Effector memory CD4-positive, alpha-beta T cell (primary cell): ENCODE results near the gene ITGA6.

ENCODE experiments used
- DNase-seq, 3 donors: peaks; one replicate each; pipeline ENCODE4 v3.0.0-alpha.2; 2020
- H3K27ac ChIP-seq: 2 replicates; pipeline ENCODE4 v1.7.0; 2013; ENCODE audit warnings: mild to moderate bottlenecking, low read length, moderate library complexity; ENCODE audit not compliant: insufficient read depth, poor library complexity, severe bottlenecking
- H3K27me3 ChIP-seq: replicated peaks from 2 replicates; pipeline ENCODE4 v1.7.0; 2013; ENCODE audit warnings: mild to moderate bottlenecking, low read length; ENCODE audit not compliant: insufficient read depth, control insufficient read depth, poor library complexity, severe bottlenecking
- H3K36me3 ChIP-seq: 2 replicates; pipeline ENCODE4 v1.7.0; 2013; ENCODE audit warnings: mild to moderate bottlenecking, low read length, moderate library complexity; ENCODE audit not compliant: control insufficient read depth, insufficient read depth
- H3K4me1 ChIP-seq: 2 replicates; pipeline ENCODE4 v1.7.0; 2013; ENCODE audit warnings: low read length, mild to moderate bottlenecking; ENCODE audit not compliant: control insufficient read depth, insufficient read depth, poor library complexity, severe bottlenecking
- H3K4me3 ChIP-seq: 2 replicates; pipeline ENCODE4 v1.7.0; 2013; ENCODE audit warnings: low read length, low read depth, mild to moderate bottlenecking; ENCODE audit not compliant: insufficient read depth, poor library complexity, severe bottlenecking
- H3K9me3 ChIP-seq: 2 replicates; pipeline ENCODE4 v1.7.0; 2013; ENCODE audit warnings: mild to moderate bottlenecking, low read length, moderate library complexity; ENCODE audit not compliant: control insufficient read depth

The ITGA6 gene

GRCh38 chr2:172480301-172481218, 53.2 kb downstream of the ITGA6 start:
- Histone ChIP-seq H3K9me3 (no peaks in the 10 kb centered on the region), H3K36me3 (peaks cover 66% of the 10 kb centered on the region), H3K4me3 (no peak overlapping the region), H3K27ac (no peak overlapping the region), H3K27me3 (no peaks in the 10 kb centered on the region), H3K4me1 (no peaks in the 10 kb centered on the region)
- DNase-seq: no peak

GRCh38 chr2:172481507-172482262, 54.3 kb downstream of the ITGA6 start:
- Histone ChIP-seq H3K4me3 (no peak overlapping the region), H3K27me3 (no peaks in the 10 kb centered on the region), H3K4me1 (no peaks in the 10 kb centered on the region), H3K27ac (no peak overlapping the region), H3K9me3 (no peaks in the 10 kb centered on the region), H3K36me3 (peaks cover 67% of the 10 kb centered on the region)
- DNase-seq: no peak

- no peak overlapping the region for H3K4me3 ChIP-seq
- no peak for DNase-seq
- H3K27ac ChIP-seq: no peak overlapping the region
- no peaks in the 10 kb centered on the region for H3K9me3 ChIP-seq
- no peaks in the 10 kb centered on the region for H3K4me1 ChIP-seq
- H3K36me3 ChIP-seq: peaks cover 74% of the 10 kb centered on the region
- no peaks in the 10 kb centered on the region for H3K27me3 ChIP-seq
Measured at GRCh38 chr2:172484253-172484652, 56.9 kb downstream of the ITGA6 start.

- Histone ChIP-seq H3K36me3 (peaks cover 74% of the 10 kb centered on the region), H3K4me3 (no peak overlapping the region), H3K27me3 (no peaks in the 10 kb centered on the region), H3K4me1 (no peaks in the 10 kb centered on the region), H3K27ac (no peak overlapping the region), H3K9me3 (no peaks in the 10 kb centered on the region)
- DNase-seq: no peak
Measured at GRCh38 chr2:172484706-172485105, 57.3 kb downstream of the ITGA6 start.

GRCh38 chr2:172488556-172488955, 61.2 kb downstream of the ITGA6 start:
- no peak overlapping the region for H3K4me3 ChIP-seq
- no peak for DNase-seq
- no peak overlapping the region for H3K27ac ChIP-seq
- H3K9me3 ChIP-seq: no peaks in the 10 kb centered on the region
- peaks cover 84% of the 10 kb centered on the region for H3K36me3 ChIP-seq
- H3K4me1 ChIP-seq: no peaks in the 10 kb centered on the region
- H3K27me3 ChIP-seq: no peaks in the 10 kb centered on the region

GRCh38 chr2:172489681-172490080, 62.3 kb downstream of the ITGA6 start:
- H3K27me3 ChIP-seq: no peaks in the 10 kb centered on the region
- H3K27ac ChIP-seq: no peak overlapping the region
- H3K4me1 ChIP-seq: peaks cover 5% of the 10 kb centered on the region
- H3K9me3 ChIP-seq: no peaks in the 10 kb centered on the region
- H3K36me3 ChIP-seq: peaks cover 83% of the 10 kb centered on the region
- no peak overlapping the region for H3K4me3 ChIP-seq
- DNase-seq: no peak

- Histone ChIP-seq H3K4me3 (peak overlapping the region; percentile 11), H3K27me3 (no peaks in the 10 kb centered on the region), H3K27ac (peak overlapping the region; percentile 24), H3K9me3 (no peaks in the 10 kb centered on the region), H3K36me3 (peaks cover 41% of the 10 kb centered on the region), H3K4me1 (peaks cover 22% of the 10 kb centered on the region)
- DNase-seq: no peak
Measured at GRCh38 chr2:172496160-172496608, 68.8 kb downstream of the ITGA6 start.

- H3K27me3 ChIP-seq: no peaks in the 10 kb centered on the region
- no peak overlapping the region for H3K27ac ChIP-seq
- no peaks in the 10 kb centered on the region for H3K4me1 ChIP-seq
- DNase-seq: no peak
- H3K36me3 ChIP-seq: peaks cover 24% of the 10 kb centered on the region
- no peak overlapping the region for H3K4me3 ChIP-seq
- peaks cover 4% of the 10 kb centered on the region for H3K9me3 ChIP-seq
Measured at GRCh38 chr2:172507199-172507598, 79.8 kb downstream of the ITGA6 start.

GRCh38 chr2:172510088-172510487, 82.7 kb downstream of the ITGA6 start:
- no peak for DNase-seq
- H3K36me3 ChIP-seq: peaks cover 7% of the 10 kb centered on the region
- H3K27ac ChIP-seq: no peak overlapping the region
- no peaks in the 10 kb centered on the region for H3K27me3 ChIP-seq
- no peak overlapping the region for H3K4me3 ChIP-seq
- no peaks in the 10 kb centered on the region for H3K4me1 ChIP-seq
- peaks cover 8% of the 10 kb centered on the region for H3K9me3 ChIP-seq

GRCh38 chr2:172510548-172510947, 83.2 kb downstream of the ITGA6 start:
- Histone ChIP-seq H3K27me3 (no peaks in the 10 kb centered on the region), H3K4me3 (no peak overlapping the region), H3K4me1 (no peaks in the 10 kb centered on the region), H3K27ac (no peak overlapping the region), H3K9me3 (peaks cover 8% of the 10 kb centered on the region), H3K36me3 (peaks cover 3% of the 10 kb centered on the region)
- DNase-seq: no peak
